CD4-positive, alpha-beta memory T cell (primary cell): ENCODE measurements around the gene HEG1. TPM values are rescaled to one million over a fixed set of nuclear protein-coding genes. Genes with fewer than 3 reads are reported as not detected.

Experiments
- CTCF ChIA-PET: fragments of 350-600 bp; sonication (Branson Sonifier 250); formaldehyde crosslinking; loops from one replicate; lab custom pipeline; 2021; ENCODE audit warnings: inconsistent platforms; ENCODE audit not compliant: partially characterized antibody; lab: Charles Lee
- POLR2A ChIA-PET: fragments of 350-600 bp; sonication (Branson Sonifier 250); formaldehyde crosslinking; loops from one replicate; lab custom pipeline; 2021; ENCODE audit not compliant: partially characterized antibody; lab: Charles Lee
- DNase-seq, 5 donors: peaks; one replicate each; pipeline versions ENCODE4 v3.0.0 to v3.0.0-alpha.2; 2020 to 2022; ENCODE audit warnings: mixed read lengths in 1 of 5
- H3K27ac ChIP-seq: one replicate; pipeline ENCODE4 v1.7.0; 2013; ENCODE audit warnings: low read depth, low read length
- H3K27me3 ChIP-seq: 2 replicates; pipeline ENCODE4 v1.7.0; 2013; ENCODE audit warnings: mild to moderate bottlenecking, low read length, moderate library complexity; ENCODE audit not compliant: insufficient read depth
- H3K36me3 ChIP-seq: 2 replicates; pipeline ENCODE4 v1.7.0; 2013; ENCODE audit warnings: mild to moderate bottlenecking, low read length, moderate library complexity; ENCODE audit not compliant: insufficient read depth
- H3K4me1 ChIP-seq: 2 replicates; pipeline ENCODE4 v1.7.0; 2013; ENCODE audit warnings: mild to moderate bottlenecking, low read length, moderate library complexity; ENCODE audit not compliant: insufficient read depth
- H3K4me3 ChIP-seq, 2 donors: one replicate each; pipeline ENCODE4 v1.7.0; 2013; ENCODE audit warnings: low read length in 2 of 2, mild to moderate bottlenecking in 1 of 2
- H3K9me3 ChIP-seq, 2 donors: one replicate each; pipeline ENCODE4 v1.7.0; 2013; ENCODE audit warnings: low read length in 2 of 2, control low read depth in 1 of 2; ENCODE audit not compliant: control insufficient read depth in 1 of 2
- H3K27ac Mint-ChIP-seq, 7 donors: one replicate each; pipeline ENCODE4 v1.8.0; 2020 to 2021; ENCODE audit warnings: mixed read lengths in 7 of 7, mild to moderate bottlenecking in 6 of 7, inconsistent platforms in 3 of 7, moderate library complexity in 3 of 7
- H3K27me3 Mint-ChIP-seq, 2 donors: one replicate each; pipeline ENCODE4 v1.8.0; 2020 to 2021; ENCODE audit warnings: mixed read lengths in 2 of 2
- H3K36me3 Mint-ChIP-seq, 2 donors: one replicate each; pipeline ENCODE4 v1.8.0; 2020 to 2021; ENCODE audit warnings: mixed read lengths in 2 of 2, inconsistent platforms in 1 of 2, mild to moderate bottlenecking in 1 of 2
- H3K4me1 Mint-ChIP-seq, 4 donors: one replicate each; pipeline ENCODE4 v1.8.0; 2020 to 2021; ENCODE audit warnings: mixed read lengths in 4 of 4, mild to moderate bottlenecking in 1 of 4
- H3K4me3 Mint-ChIP-seq, 8 donors: one replicate each; pipeline ENCODE4 v1.8.0; 2020 to 2021; ENCODE audit warnings: mixed read lengths in 8 of 8, mild to moderate bottlenecking in 7 of 8, moderate library complexity in 6 of 8, inconsistent platforms in 3 of 8
- H3K9me3 Mint-ChIP-seq, 8 donors: one replicate each; pipeline ENCODE4 v1.8.0; 2020 to 2021; ENCODE audit warnings: mixed read lengths in 8 of 8, mild to moderate bottlenecking in 5 of 8, inconsistent platforms in 3 of 8, moderate library complexity in 1 of 8
- intact Hi-C: fragments of 100-400 bp; cut with micrococcal nuclease; formaldehyde crosslinking; loops from one replicate; pipeline ENCODE4 v1.15.1; 2023
- polyA plus RNA-seq, 2 donors: library from polyadenylated mRNA; unstranded; fragments of 300-500 nt; fragmentation: Illumina TruSeq; gene quantifications; one replicate each; pipeline ENCODE4 v1.2.3, GENCODE V29; 2021
- total RNA-seq, 2 experiments: library from RNA; stranded (reverse); gene quantifications; one replicate each; pipeline ENCODE4 v1.2.3, GENCODE V29; 2021

The HEG1 gene
- total and polyA plus RNA-seq, 4 experiments from 2014 or later: 1.1 to 21.7 (median 12.5) TPM

GRCh38 chr3:125035217-125035616 is 20.6 kb downstream of the HEG1 start:
- Histone ChIP-seq H3K27ac (no peak overlapping the region), H3K4me1 (no peaks in the 10 kb centered on the region), H3K9me3 (no peaks in the 10 kb centered on the region), H3K27me3 (no peaks in the 10 kb centered on the region), H3K4me3 (no peak overlapping the region), H3K36me3 (no peaks in the 10 kb centered on the region)
- no peak overlapping the region for H3K4me3 Mint-ChIP-seq
- peak overlapping the region in 2 of 7 donors; percentile 30 to 64 for H3K27ac Mint-ChIP-seq
- no peak for DNase-seq
- intact Hi-C loops: no loop called here
- H3K27me3 Mint-ChIP-seq: no peaks in the 10 kb centered on the region
- peaks cover 21 to 59% (median 34%) of the 10 kb centered on the region in 4 donors for H3K4me1 Mint-ChIP-seq
- peaks cover 10 to 32% of the 10 kb centered on the region in 2 donors for H3K36me3 Mint-ChIP-seq
- ChIA-PET POLR2A (no interaction called here), CTCF (no interaction called here)
- peaks cover 0 to 15% (median 10%) of the 10 kb centered on the region in 8 donors for H3K9me3 Mint-ChIP-seq

- Histone ChIP-seq H3K27ac (no peak overlapping the region), H3K27me3 (no peaks in the 10 kb centered on the region), H3K9me3 (no peaks in the 10 kb centered on the region), H3K36me3 (no peaks in the 10 kb centered on the region), H3K4me1 (no peaks in the 10 kb centered on the region), H3K4me3 (no peak overlapping the region)
- intact Hi-C loops: no loop called here
- Mint-ChIP-seq H3K36me3 (peaks cover 13 to 35% of the 10 kb centered on the region in 2 donors), H3K4me3 (no peak overlapping the region), H3K4me1 (peaks cover 16 to 45% (median 25%) of the 10 kb centered on the region in 4 donors), H3K9me3 (peaks cover 0 to 15% (median 10%) of the 10 kb centered on the region in 8 donors), H3K27ac (no peak overlapping the region), H3K27me3 (no peaks in the 10 kb centered on the region)
- CTCF ChIA-PET: interaction anchor here (0.6 kb wide), 1 partner anchor 37 kb away, joined by 3 read pairs; no protein-coding TSS in a partner anchor
- DNase-seq: no peak
- POLR2A ChIA-PET: interaction anchor here (0.8 kb wide), 1 partner anchor 20 kb away, joined by 3 read pairs; no protein-coding TSS in a partner anchor
These were observed 22.2 kb downstream of the HEG1 start for GRCh38 chr3:125033616-125034015.

DNA sequence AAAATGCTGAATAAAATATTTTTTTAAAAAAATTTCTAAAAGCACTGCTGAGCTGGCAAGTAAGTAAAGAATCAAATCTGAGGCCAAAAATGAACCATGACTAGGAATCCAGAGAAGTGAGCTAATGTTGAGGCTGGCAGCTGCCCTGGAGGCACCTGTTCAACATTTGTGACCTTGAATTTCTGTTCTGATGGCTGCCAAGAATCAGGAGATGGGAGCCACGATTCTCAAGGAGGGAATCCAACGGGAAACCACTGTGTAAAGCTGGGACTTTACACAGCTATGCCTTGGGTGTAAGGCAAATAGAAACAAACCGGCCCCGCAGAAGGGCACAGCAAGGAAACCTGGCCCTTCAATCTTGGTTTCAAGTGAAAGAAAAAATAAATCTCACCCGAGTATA is 22.7 kb downstream of the HEG1 start:
- Mint-ChIP-seq H3K27me3 (no peaks in the 10 kb centered on the region), H3K36me3 (peaks cover 18 to 40% of the 10 kb centered on the region in 2 donors), H3K4me3 (no peak overlapping the region), H3K9me3 (peaks cover 0 to 15% (median 10%) of the 10 kb centered on the region in 8 donors), H3K4me1 (peaks cover 20 to 45% (median 27%) of the 10 kb centered on the region in 4 donors), H3K27ac (peak overlapping the region in 1 of 7 donors; percentile 24)
- no peaks in the 10 kb centered on the region for H3K9me3 ChIP-seq
- H3K36me3 ChIP-seq: peaks cover 4% of the 10 kb centered on the region
- H3K4me1 ChIP-seq: no peaks in the 10 kb centered on the region
- CTCF ChIA-PET: interaction anchor here (0.9 kb wide), 1 partner anchor 71 kb away, joined by 3 read pairs; no protein-coding TSS in a partner anchor
- H3K27me3 ChIP-seq: no peaks in the 10 kb centered on the region
- intact Hi-C loops: no loop called here
- no peak overlapping the region for H3K27ac ChIP-seq
- POLR2A ChIA-PET: interaction anchor here (0.8 kb wide), 1 partner anchor 21 kb away, joined by 3 read pairs; no protein-coding TSS in a partner anchor
- DNase-seq: no peak
- H3K4me3 ChIP-seq: no peak overlapping the region

GRCh38 chr3:125032683-125033082 is 23.1 kb downstream of the HEG1 start:
- Histone ChIP-seq H3K4me3 (no peak overlapping the region), H3K27me3 (no peaks in the 10 kb centered on the region), H3K4me1 (no peaks in the 10 kb centered on the region), H3K36me3 (peaks cover 9% of the 10 kb centered on the region), H3K27ac (no peak overlapping the region), H3K9me3 (no peaks in the 10 kb centered on the region)
- Mint-ChIP-seq H3K27ac (peak overlapping the region in 2 of 7 donors; percentile 17 to 76), H3K4me1 (peaks cover 21 to 45% (median 26%) of the 10 kb centered on the region in 4 donors), H3K27me3 (no peaks in the 10 kb centered on the region), H3K36me3 (peaks cover 22 to 44% of the 10 kb centered on the region in 2 donors), H3K4me3 (no peak overlapping the region), H3K9me3 (peaks cover 0 to 15% (median 10%) of the 10 kb centered on the region in 8 donors)
- DNase-seq: no peak
- ChIA-PET CTCF (interaction anchor here (0.9 to 1.4 kb wide), 2 partner anchors 16 to 71 kb away, joined by 3 read pairs; no protein-coding TSS in a partner anchor), POLR2A (interaction anchor here (0.8 kb wide), 1 partner anchor 21 kb away, joined by 3 read pairs; no protein-coding TSS in a partner anchor)
- intact Hi-C loops: no loop called here

- no peak overlapping the region for H3K27ac ChIP-seq
- H3K27me3 ChIP-seq: no peaks in the 10 kb centered on the region
- H3K4me3 ChIP-seq: no peak overlapping the region
- DNase-seq: no peak
- H3K9me3 ChIP-seq: no peaks in the 10 kb centered on the region
- H3K4me1 ChIP-seq: no peaks in the 10 kb centered on the region
- H3K4me3 Mint-ChIP-seq: no peak overlapping the region
- peaks cover 27 to 49% of the 10 kb centered on the region in 2 donors for H3K36me3 Mint-ChIP-seq
- peak overlapping the region in 3 of 7 donors; percentile 17 to 61 (median 52) for H3K27ac Mint-ChIP-seq
- H3K36me3 ChIP-seq: peaks cover 10% of the 10 kb centered on the region
- POLR2A ChIA-PET: no interaction called here
- intact Hi-C loops: no loop called here
- CTCF ChIA-PET: interaction anchor here (0.9 to 1.4 kb wide), 2 partner anchors 16 to 72 kb away, joined by 3 read pairs; no protein-coding TSS in a partner anchor
- H3K4me1 Mint-ChIP-seq: peaks cover 20 to 45% (median 24%) of the 10 kb centered on the region in 4 donors
- peaks cover 0 to 15% (median 10%) of the 10 kb centered on the region in 8 donors for H3K9me3 Mint-ChIP-seq
- no peaks in the 10 kb centered on the region for H3K27me3 Mint-ChIP-seq
These were observed 23.6 kb downstream of the HEG1 start for GRCh38 chr3:125032100-125032643.

DNA sequence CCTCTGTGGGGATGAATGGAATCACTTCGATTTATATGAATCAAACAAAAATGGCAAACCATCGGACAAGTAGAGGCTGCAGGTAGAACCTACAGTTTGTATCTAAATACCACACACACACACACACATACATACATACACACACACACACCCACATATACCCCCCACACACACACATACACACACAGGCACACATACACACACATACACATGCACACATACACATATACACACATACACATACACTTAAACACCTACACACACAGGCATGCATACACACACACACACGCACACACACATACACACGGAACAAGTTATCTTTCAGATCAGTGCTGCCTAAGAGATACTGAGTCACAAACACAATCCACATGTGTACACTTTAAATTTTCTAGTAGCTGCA is 24.3 kb downstream of the HEG1 start:
- Mint-ChIP-seq H3K9me3 (peaks cover 0 to 14% (median 9%) of the 10 kb centered on the region in 8 donors), H3K27ac (no peak overlapping the region), H3K4me3 (no peak overlapping the region), H3K4me1 (peaks cover 20 to 47% (median 25%) of the 10 kb centered on the region in 4 donors), H3K36me3 (peaks cover 33 to 52% of the 10 kb centered on the region in 2 donors), H3K27me3 (no peaks in the 10 kb centered on the region)
- CTCF ChIA-PET: interaction anchor here (1.4 kb wide), 1 partner anchor 17 kb away, joined by 3 read pairs; no protein-coding TSS in a partner anchor
- Histone ChIP-seq H3K9me3 (no peaks in the 10 kb centered on the region), H3K36me3 (peaks cover 10% of the 10 kb centered on the region), H3K4me1 (no peaks in the 10 kb centered on the region), H3K27me3 (no peaks in the 10 kb centered on the region), H3K4me3 (no peak overlapping the region), H3K27ac (no peak overlapping the region)
- no peak for DNase-seq
- intact Hi-C loops: no loop called here
- POLR2A ChIA-PET: no interaction called here

DNA sequence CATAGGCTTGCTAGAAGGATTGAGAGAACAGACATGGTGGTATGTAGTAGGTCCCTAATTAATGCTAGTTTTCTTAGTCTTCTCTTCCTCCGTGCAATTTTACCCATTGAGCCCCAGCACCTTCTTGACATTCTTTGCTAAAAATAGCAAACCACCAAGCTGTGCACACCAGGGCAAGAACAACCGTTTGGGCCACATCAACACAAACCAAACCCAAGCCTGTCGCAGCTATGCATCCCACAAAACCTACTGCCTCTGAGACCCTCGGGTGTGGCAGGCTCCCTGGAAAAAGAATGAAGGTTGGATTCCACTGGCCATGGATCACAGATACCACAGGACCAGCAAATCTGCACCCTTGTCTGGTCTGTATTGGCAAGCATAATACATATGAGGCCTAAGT is 27.1 kb downstream of the HEG1 start:
- Histone ChIP-seq H3K36me3 (peaks cover 10% of the 10 kb centered on the region), H3K4me1 (peaks cover 16% of the 10 kb centered on the region), H3K27me3 (no peaks in the 10 kb centered on the region), H3K27ac (no peak overlapping the region), H3K9me3 (no peaks in the 10 kb centered on the region), H3K4me3 (no peak overlapping the region)
- Mint-ChIP-seq H3K4me1 (peaks cover 31 to 65% (median 39%) of the 10 kb centered on the region in 4 donors), H3K27me3 (no peaks in the 10 kb centered on the region), H3K4me3 (no peak overlapping the region), H3K9me3 (no peaks in the 10 kb centered on the region), H3K27ac (peak overlapping the region in 3 of 7 donors; percentile 3 to 68 (median 29)), H3K36me3 (peaks cover 51 to 59% of the 10 kb centered on the region in 2 donors)
- ChIA-PET CTCF (no interaction called here), POLR2A (no interaction called here)
- DNase-seq: no peak
- intact Hi-C loops: no loop called here
